HG03354 (cell line): ENCODE results near the gene NKAIN2.

Experiments used
- ATAC-seq: cut with Tn5 transposase; IDR thresholded peaks from one replicate; pipeline ENCODE4 v1.9.1; 2021; ENCODE audit warnings: mild to moderate bottlenecking; ENCODE audit not compliant: unreplicated experiment, poor library complexity, severe bottlenecking

The NKAIN2 gene

GRCh38 chr6:124755321-124755720, 951.7 kb downstream of the NKAIN2 start:
- ATAC-seq = no peak

GRCh38 chr6:124757560-124757959, 953.9 kb downstream of the NKAIN2 start:
- ATAC-seq = no peak

DNA sequence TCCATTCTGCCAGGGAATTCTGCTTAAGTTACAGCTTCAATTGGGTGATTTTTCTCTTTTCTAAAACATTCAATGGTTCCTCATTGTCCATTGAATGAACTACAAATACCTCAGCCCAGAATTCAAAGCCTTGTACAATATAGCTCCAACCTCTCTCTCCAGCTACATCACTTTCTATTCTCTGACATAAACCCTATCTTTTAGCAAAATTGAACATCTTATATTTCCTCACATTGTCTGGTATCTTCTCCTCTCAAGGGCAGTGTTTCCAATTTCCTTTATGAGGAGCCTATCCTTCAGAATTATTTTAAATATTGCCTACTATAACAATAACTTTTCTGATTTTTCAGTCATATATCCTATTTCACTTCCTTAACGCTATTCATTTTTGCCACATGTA, 955.0 kb downstream of the NKAIN2 start:
- no peak for ATAC-seq

GRCh38 chr6:124765280-124765679, 961.6 kb downstream of the NKAIN2 start:
- ATAC-seq = no peak

GRCh38 chr6:124768224-124768623, 964.6 kb downstream of the NKAIN2 start:
- ATAC-seq = no peak

DNA sequence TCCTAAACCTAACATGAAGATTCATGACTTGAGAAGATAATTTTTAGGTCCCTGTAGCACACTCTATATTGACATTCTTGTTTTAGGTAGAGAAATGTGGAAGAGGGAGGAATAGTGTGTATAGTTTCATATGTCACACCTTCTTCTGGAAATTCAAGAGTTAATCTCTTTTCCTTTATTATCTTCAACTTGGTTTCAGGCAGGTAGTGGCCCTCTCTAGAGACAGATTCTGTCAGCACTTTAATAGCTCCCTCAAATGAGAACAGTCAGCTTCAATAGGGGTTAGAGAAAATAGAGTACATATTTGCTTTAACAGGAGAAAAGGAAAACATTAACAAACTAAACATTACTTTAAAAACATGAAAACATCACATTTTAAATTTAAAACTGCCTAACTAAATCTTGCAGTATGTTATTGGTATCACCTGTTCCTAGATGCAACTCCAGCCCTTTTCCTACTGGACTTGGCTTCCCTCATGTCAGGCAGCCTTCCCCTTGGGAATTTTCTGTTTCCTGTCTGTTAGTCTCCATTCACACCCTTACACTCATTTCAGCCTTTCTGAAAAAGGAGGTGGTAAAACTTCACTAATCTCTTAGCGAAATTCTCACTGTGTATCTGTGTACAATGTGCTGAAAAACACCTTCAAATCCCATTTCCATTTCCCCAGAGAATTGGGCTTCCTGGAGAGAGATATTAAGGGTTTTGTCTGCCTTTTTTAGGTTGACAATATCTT, 966.3 kb downstream of the NKAIN2 start:
- no peak for ATAC-seq

GRCh38 chr6:124770784-124771183, 967.1 kb downstream of the NKAIN2 start:
- no peak for ATAC-seq

GRCh38 chr6:124772733-124773319, 969.2 kb downstream of the NKAIN2 start:
- no peak for ATAC-seq

DNA sequence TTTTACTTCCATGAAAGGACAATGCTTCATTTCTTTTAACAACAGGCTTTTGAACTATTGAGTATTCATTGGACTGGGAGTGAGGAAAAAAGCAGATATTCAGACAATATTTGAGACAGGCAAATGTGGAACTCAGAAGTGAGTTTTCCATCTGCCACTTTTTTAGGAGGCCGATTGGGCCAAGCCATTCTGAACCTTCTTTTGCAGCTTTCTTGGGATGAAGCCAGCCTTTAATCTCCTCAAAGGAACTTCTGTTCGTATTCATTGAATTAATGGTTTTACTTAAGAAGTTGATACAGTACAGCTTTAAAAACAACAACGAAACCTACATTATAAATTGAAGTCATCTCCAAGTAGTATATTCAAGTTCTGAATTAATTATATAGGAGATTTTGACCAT, 971.5 kb downstream of the NKAIN2 start:
- ATAC-seq = no peak

- ATAC-seq = no peak
Measured at GRCh38 chr6:124777863-124778262, 974.2 kb downstream of the NKAIN2 start.

GRCh38 chr6:124780623-124781022, 977.0 kb downstream of the NKAIN2 start:
- ATAC-seq = no peak

GRCh38 chr6:124783344-124783743, 979.7 kb downstream of the NKAIN2 start:
- no peak for ATAC-seq

- ATAC-seq = no peak
Measured at GRCh38 chr6:124791156-124791555, 987.5 kb downstream of the NKAIN2 start.

DNA sequence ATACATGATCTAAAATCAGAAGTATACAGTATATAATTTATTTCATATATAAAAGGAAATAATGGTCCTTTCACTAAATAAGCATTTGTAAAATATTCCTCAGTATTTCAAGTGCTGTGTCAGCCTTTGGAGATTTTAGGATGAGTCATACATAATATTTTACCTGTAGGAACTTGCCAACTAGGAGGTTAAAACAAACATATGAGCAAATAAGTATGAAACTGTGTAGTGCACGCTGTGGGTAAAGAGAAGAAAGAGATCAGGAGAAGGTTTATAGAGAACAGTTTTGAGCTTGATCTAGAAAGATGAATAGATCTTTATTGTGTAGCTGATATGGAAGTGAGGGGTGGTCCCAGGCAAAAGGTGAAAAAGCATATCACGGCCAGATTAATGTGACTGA, 988.7 kb downstream of the NKAIN2 start:
- no peak for ATAC-seq

DNA sequence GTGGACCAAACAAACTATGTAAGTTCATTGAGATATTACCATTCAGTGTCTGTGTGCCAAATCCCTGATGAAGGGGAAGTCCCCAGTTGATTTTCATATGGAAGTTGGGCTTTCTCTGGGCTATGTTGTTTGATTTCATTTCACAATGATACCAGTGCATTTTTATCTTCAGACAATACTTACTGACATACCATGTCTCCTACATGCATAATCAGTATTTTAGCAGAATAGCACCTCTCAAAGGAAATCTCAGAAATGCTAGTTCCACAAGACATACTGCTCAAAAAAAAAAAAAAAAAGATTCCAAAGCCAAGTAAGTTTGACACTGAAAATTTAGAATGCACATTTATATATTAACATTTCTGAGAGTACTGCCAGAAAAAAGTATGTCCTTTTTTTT, 989.7 kb downstream of the NKAIN2 start:
- ATAC-seq = no peak

DNA sequence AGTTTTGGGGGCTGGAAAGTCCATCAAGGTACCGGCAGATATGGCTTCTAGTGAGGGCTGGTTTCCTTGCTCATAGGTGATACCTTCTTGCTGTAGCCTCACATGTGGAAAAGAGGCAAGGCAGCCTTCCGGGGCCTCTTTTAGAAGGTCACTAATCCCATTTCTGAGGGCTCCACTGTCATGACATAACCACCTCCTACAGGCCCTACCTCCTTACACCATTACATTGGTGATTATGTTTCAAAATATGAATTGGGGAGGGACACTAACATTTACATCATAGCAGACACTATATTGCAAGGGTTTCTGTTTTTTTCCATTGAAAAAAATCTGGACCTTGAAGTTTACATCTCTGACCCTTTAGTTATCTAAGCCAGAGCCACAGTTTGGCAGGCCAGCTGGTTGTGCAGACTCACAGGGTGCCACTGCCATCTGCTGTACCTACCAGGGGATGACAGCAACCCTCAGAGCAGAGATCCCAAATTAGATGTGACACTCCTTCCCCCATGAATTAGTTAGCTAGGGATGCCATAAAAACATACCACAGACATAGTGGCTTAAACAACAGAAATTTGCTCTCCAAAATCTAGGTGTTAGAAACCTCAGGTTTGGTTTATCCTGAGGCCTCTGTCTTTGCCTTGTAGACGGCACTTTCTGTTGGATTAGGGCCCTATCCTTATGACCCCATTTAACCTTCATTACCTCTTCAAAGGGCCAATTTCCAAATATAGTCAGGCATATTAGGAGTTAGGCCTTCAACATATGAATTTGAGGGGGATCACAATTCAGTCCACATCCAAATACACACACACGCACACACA, 992.2 kb downstream of the NKAIN2 start:
- ATAC-seq = no peak

DNA sequence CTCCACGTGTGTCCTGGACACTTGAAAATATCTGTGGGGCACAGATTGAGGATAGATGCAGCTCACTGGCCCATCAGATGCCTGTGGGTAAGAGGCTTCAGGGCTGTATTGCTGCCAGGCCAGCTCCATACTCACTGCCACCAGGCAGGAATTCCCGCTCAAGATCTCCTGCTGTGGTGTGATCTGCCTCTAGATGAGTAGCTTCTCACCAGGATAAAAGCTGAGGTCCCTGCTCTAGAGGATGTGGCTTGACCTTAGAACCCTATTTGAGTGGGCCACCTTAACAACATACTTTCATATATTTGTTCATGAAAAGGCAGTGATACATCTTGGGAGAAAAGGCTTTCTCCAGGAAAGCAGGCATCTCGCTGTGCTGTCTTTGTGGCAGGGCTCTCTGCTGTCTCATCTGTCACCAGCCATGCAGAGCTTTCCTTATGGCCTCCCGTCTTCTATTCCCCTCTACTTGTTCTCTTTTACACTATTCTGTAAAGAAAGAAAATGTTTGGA, 992.9 kb downstream of the NKAIN2 start:
- no peak for ATAC-seq

DNA sequence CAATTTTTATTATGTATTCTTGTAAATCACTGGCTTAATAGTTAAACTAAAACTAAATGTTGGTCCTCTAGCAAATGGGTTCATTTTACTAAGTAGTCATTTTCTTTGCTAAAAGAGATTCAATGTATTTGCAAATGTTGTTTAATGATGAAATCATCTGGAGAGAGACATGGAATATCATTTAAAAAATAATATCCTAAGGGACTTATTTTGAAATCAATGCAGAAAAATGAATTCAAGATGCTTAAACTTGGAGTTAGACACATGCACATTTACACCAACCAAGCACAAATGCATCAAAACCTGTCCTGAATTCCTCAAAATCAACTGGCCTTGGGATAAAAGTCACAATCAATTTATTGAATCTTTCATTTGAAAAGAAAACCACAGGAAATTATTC, 993.6 kb downstream of the NKAIN2 start:
- ATAC-seq = no peak

DNA sequence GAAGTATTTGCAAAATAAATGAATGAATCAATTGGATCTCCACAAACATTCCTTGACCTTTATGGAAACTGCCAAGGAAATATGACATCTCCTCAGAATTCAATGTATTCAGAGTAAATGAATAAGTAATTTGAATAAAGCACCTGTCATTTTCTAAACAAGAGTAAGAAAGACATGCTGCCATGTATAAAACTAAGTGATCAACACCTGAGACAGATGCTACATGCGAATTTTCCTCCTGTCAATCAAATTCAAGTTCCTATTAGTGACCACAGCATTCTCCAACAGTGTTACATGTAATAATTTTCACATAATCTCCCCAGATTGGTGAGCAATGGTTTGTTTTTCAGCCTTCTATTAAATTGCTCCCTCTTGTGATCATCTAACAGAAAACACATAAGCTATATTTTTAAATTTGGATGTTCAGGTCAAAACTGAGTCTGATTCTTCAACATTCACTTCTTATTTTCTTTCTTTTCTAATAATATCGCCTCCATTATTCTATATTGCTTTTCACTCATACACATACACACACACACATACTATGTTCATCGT, 995.4 kb downstream of the NKAIN2 start:
- ATAC-seq = no peak

GRCh38 chr6:124799638-124800037, 996.0 kb downstream of the NKAIN2 start:
- ATAC-seq = no peak
